H1 (cell line): ENCODE data around the gene HMGN3. TPM values are rescaled to one million over a fixed set of nuclear protein-coding genes. Genes with fewer than 3 reads are reported as not detected.

ENCODE experiments used
- CTCF ChIA-PET: fragments of 300-600 bp; sonication (Branson Sonifier 250); formaldehyde crosslinking; loops from one replicate; lab custom pipeline; 2021; ENCODE audit not compliant: partially characterized antibody; lab: Charles Lee
- POLR2A ChIA-PET: fragments of 300-600 bp; sonication (Branson Sonifier 250); formaldehyde crosslinking; loops from one replicate; lab custom pipeline; 2021; ENCODE audit warnings: inconsistent platforms; ENCODE audit not compliant: partially characterized antibody; lab: Charles Lee
- DNase-seq, 2 experiments: peaks; one replicate each; pipeline versions ENCODE4 v3.0.0 to v3.0.0-alpha.2; 2010 to 2022; ENCODE audit warnings: low spot score in 2 of 2, low read depth in 1 of 2, mixed read lengths in 1 of 2
- FAIRE-seq: peaks from 2 replicates; lab custom pipeline; 2011; peaks lifted over from hg19 to GRCh38; lab: Jason Lieb, UNC
- H2AFZ ChIP-seq: 2 replicates; pipeline ENCODE4 v1.8.1; 2012; ENCODE audit warnings: low read length, inconsistent platforms
- H2AK5ac ChIP-seq: 2 replicates; pipeline ENCODE4 v1.6.1; 2013; ENCODE audit warnings: low read depth, low read length
- H2BK120ac ChIP-seq: replicated peaks from 2 replicates; pipeline ENCODE3; 2013; ENCODE audit warnings: low read depth, low read length, inconsistent platforms
- H2BK12ac ChIP-seq: 2 replicates; pipeline ENCODE4 v1.6.1; 2013; ENCODE audit warnings: low read depth, low read length
- H2BK15ac ChIP-seq: 2 replicates; pipeline ENCODE4 v1.6.1; 2013; ENCODE audit warnings: low read length
- H2BK20ac ChIP-seq: 2 replicates; pipeline ENCODE4 v1.6.1; 2013; ENCODE audit warnings: low read length
- H2BK5ac ChIP-seq: 2 replicates; pipeline ENCODE4 v1.6.1; 2013; ENCODE audit warnings: low read depth, low read length
- H3K14ac ChIP-seq: 2 replicates; pipeline ENCODE4 v1.6.1; 2013; ENCODE audit warnings: inconsistent platforms; ENCODE audit not compliant: insufficient read length
- H3K18ac ChIP-seq: 2 replicates; pipeline ENCODE4 v1.6.1; 2013; ENCODE audit warnings: low read length; ENCODE audit errors: extremely low read depth
- H3K23ac ChIP-seq: 2 replicates; pipeline ENCODE4 v1.6.1; 2013; ENCODE audit warnings: inconsistent platforms; ENCODE audit not compliant: insufficient read length
- H3K23me2 ChIP-seq: 2 replicates; pipeline ENCODE4 v1.6.1; 2013; ENCODE audit warnings: low read depth, low read length
- H3K27ac ChIP-seq: 2 replicates; pipeline ENCODE4 v1.6.1; 2011; ENCODE audit warnings: low read depth, low read length, inconsistent platforms
- H3K27me3 ChIP-seq, 4 experiments: replicated peaks in 1 of 4; 1 replicate in 1 of 4; 2 replicates in 3 of 4; pipeline versions ENCODE4 v1.6.1 to v1.8.1; 2011 to 2013; ENCODE audit warnings: low read length in 3 of 4, mild to moderate bottlenecking in 3 of 4, inconsistent platforms in 2 of 4, mixed read lengths in 2 of 4, moderate library complexity in 1 of 4; ENCODE audit not compliant: control insufficient read depth in 3 of 4, insufficient read depth in 3 of 4; ENCODE audit errors: extremely low read depth in 1 of 4
- H3K36me3 ChIP-seq, 4 experiments: 2 replicates each; pipeline versions ENCODE4 v1.6.1 to v1.8.1; 2011 to 2013; ENCODE audit warnings: mild to moderate bottlenecking in 4 of 4, low read length in 3 of 4, moderate library complexity in 2 of 4, control low read depth in 1 of 4, inconsistent platforms in 1 of 4; ENCODE audit not compliant: insufficient read depth in 4 of 4, control insufficient read depth in 2 of 4
- H3K4ac ChIP-seq: replicated peaks from 2 replicates; pipeline ENCODE3; 2013; ENCODE audit warnings: low read length, low read depth, mixed read lengths, inconsistent platforms; ENCODE audit not compliant: insufficient read length
- H3K4me1 ChIP-seq, 4 experiments: replicated peaks in 1 of 4; 1 replicate in 1 of 4; 2 replicates in 3 of 4; pipeline versions ENCODE4 v1.6.1 to v1.8.1; 2011 to 2013; ENCODE audit warnings: low read length in 3 of 4, inconsistent platforms in 2 of 4, mixed read lengths in 1 of 4; ENCODE audit not compliant: insufficient read depth in 4 of 4, control insufficient read depth in 3 of 4
- H3K4me2 ChIP-seq, 2 experiments: 2 replicates each; pipeline versions ENCODE4 v1.6.1 to v1.8.1; 2011 to 2013; ENCODE audit warnings: low read depth in 2 of 2, low read length in 2 of 2, control low read depth in 1 of 2, inconsistent platforms in 1 of 2, mild to moderate bottlenecking in 1 of 2; ENCODE audit not compliant: insufficient read depth in 1 of 2
- H3K4me3 ChIP-seq, 4 experiments: fragments of 200-600, 300-600 bp in 1 of 4; sonication (generic), shearing (Covaris generic), sonication (Bioruptor Twin) in 1 of 4; 2 replicates each; pipeline versions ENCODE4 v1.5.1 to v1.8.1; 2011 to 2016; ENCODE audit warnings: low read length in 4 of 4, low read depth in 3 of 4, control low read depth in 2 of 4, inconsistent platforms in 2 of 4, mild to moderate bottlenecking in 2 of 4, mixed read lengths in 1 of 4, moderate library complexity in 1 of 4; ENCODE audit not compliant: insufficient read depth in 2 of 4; ENCODE audit errors: extremely low read depth in 1 of 4
- H3K56ac ChIP-seq: replicated peaks from 2 replicates; pipeline ENCODE3; 2013; ENCODE audit warnings: low read depth, mild to moderate bottlenecking, mixed read lengths, low read length, inconsistent platforms; ENCODE audit not compliant: insufficient read length
- H3K79me1 ChIP-seq: 2 replicates; pipeline ENCODE4 v1.6.1; 2013; ENCODE audit warnings: low read depth, low read length, control low read depth
- H3K79me2 ChIP-seq, 2 experiments: 2 replicates each; pipeline versions ENCODE4 v1.6.1 to v1.8.1; 2012 to 2013; ENCODE audit warnings: low read length in 2 of 2, mild to moderate bottlenecking in 2 of 2, inconsistent platforms in 1 of 2; ENCODE audit not compliant: insufficient read depth in 2 of 2, control insufficient read depth in 1 of 2
- H3K9ac ChIP-seq, 4 experiments: replicated peaks in 1 of 4; 1 replicate in 1 of 4; 2 replicates in 3 of 4; pipeline versions ENCODE4 v1.6.1 to v1.8.1; 2011 to 2013; ENCODE audit warnings: low read depth in 3 of 4, low read length in 3 of 4, control low read depth in 2 of 4, mild to moderate bottlenecking in 2 of 4, moderate library complexity in 2 of 4, inconsistent platforms in 1 of 4; ENCODE audit errors: extremely low read depth in 1 of 4
- H3K9me3 ChIP-seq, 2 experiments: 2 replicates each; pipeline versions ENCODE4 v1.6.1 to v1.8.1; 2012 to 2013; ENCODE audit warnings: mild to moderate bottlenecking in 2 of 2, moderate library complexity in 2 of 2, control low read depth in 1 of 2, inconsistent platforms in 1 of 2, low read depth in 1 of 2, low read length in 1 of 2, mixed read lengths in 1 of 2; ENCODE audit not compliant: insufficient read depth in 2 of 2
- H4K20me1 ChIP-seq, 2 experiments: replicated peaks in 1 of 2; 2 replicates each; pipeline versions ENCODE3 to v1.8.1; 2011 to 2013; ENCODE audit warnings: inconsistent platforms in 2 of 2, low read length in 2 of 2, mild to moderate bottlenecking in 1 of 2; ENCODE audit not compliant: insufficient read depth in 2 of 2, control insufficient read depth in 1 of 2
- H4K5ac ChIP-seq: 2 replicates; pipeline ENCODE4 v1.6.1; 2013; ENCODE audit warnings: low read length, low read depth, mixed read lengths, inconsistent platforms; ENCODE audit not compliant: insufficient read length
- H4K8ac ChIP-seq: 2 replicates; pipeline ENCODE4 v1.8.0; 2013; ENCODE audit warnings: mild to moderate bottlenecking, moderate library complexity, low read length, inconsistent platforms; ENCODE audit not compliant: insufficient read depth; ENCODE audit errors: extremely low read depth
- H4K91ac ChIP-seq: replicated peaks from 2 replicates; pipeline ENCODE3; 2013; ENCODE audit warnings: low read length, mixed read lengths, inconsistent platforms; ENCODE audit not compliant: insufficient read length
- TAF1 ChIP-seq: IDR thresholded peaks from 2 replicates; pipeline ENCODE4 v1.6.1; 2011; ENCODE audit warnings: mild to moderate bottlenecking, low read depth, low read length
- polyA plus RNA-seq, 7 experiments: library from polyadenylated mRNA; depleted of rRNA in 3 of 7; stranded (reverse) in 5 of 7; unstranded in 2 of 7; fragments of >200 nt in 5 of 7; fragments of 200-250 nt in 2 of 7; gene quantifications; 1 replicate in 5 of 7; 2 replicates in 1 of 7; 4 replicates in 1 of 7; pipeline versions ENCODE4 v1.2.1 to v1.2.3, GENCODE V29; 2011 to 2013; ENCODE audit warnings: missing spikeins in 2 of 7, mixed read lengths in 2 of 7
- total RNA-seq: library from RNA; stranded (reverse); fragmentation: NEBNext Ultra II Directional; extraction: Animal tissue kit (Norgen Biotek cat#: 25700); gene quantifications from 2 replicates; pipeline ENCODE4 v1.2.1, GENCODE V29; 2021

HMGN3 gene
- total and polyA plus RNA-seq, 2 of the 8 experiments (the other 6 are each of a cell fraction or from before 2014, with no cell fraction given), result 84.4 to 167 TPM

GRCh38 chr6:79238919-79239318 is 4.4 kb upstream of the HMGN3 start:
- Histone ChIP-seq H3K79me2 (peaks cover 0 to 4% of the 10 kb centered on the region in 2 experiments; a peak in 1 of 4 replicates), H3K27ac (no peak overlapping the region), H3K79me1 (no peaks in the 10 kb centered on the region), H3K4ac (no peak overlapping the region), H3K9ac (no peak overlapping the region), H2BK5ac (no peak overlapping the region), H2AK5ac (no peak overlapping the region), H3K4me2 (no peak overlapping the region), H2BK20ac (no peak overlapping the region), H2AFZ (no peak overlapping the region), H2BK15ac (no peak overlapping the region), H3K27me3 (no peaks in the 10 kb centered on the region), H4K91ac (no peak overlapping the region), H3K4me3 (no peak overlapping the region), H3K9me3 (no peaks in the 10 kb centered on the region), H3K14ac (no peak overlapping the region), H2BK12ac (no peak overlapping the region), H4K5ac (no peak overlapping the region), H4K20me1 (no peaks in the 10 kb centered on the region), H3K23me2 (no peaks in the 10 kb centered on the region), H4K8ac (no peak overlapping the region), H3K23ac (no peak overlapping the region), H3K4me1 (no peaks in the 10 kb centered on the region), H3K18ac (no peak overlapping the region), H2BK120ac (no peak overlapping the region), H3K56ac (no peak overlapping the region), H3K36me3 (no peaks in the 10 kb centered on the region)
- DNase-seq, result no peak
- POLR2A ChIA-PET, result interaction anchor here (1.8 kb wide), 1 partner anchor 161 kb away, joined by 4 read pairs; the partner anchor contains the start of gene PHIP
- CTCF ChIA-PET, result interaction anchor here (1.9 kb wide), 1 partner anchor 12 kb away, joined by 5 read pairs; no protein-coding TSS in a partner anchor
- FAIRE-seq, result no peak
- TF ChIP-seq TAF1, result no peak
